K562 (cell line): Measurements from ENCODE around the gene BEST1. TPM values are rescaled to one million over a fixed set of nuclear protein-coding genes. Genes with fewer than 3 reads are reported as not detected.
A peak's percentile ranks its signal among the peaks of the same experiment; 100 is the strongest.

Experiments
- CAMTA2 ChIP-seq: fragments of 250-450 bp; sonication (Bioruptor Pico); conservative IDR thresholded peaks from 2 replicates; pipeline ENCODE4 v1.5.1; 2022
- CSDE1 ChIP-seq, 2 experiments: fragments of 450-650 bp; IDR thresholded peaks; 2 replicates each; pipeline ENCODE4 v1.6.1; 2016; ENCODE audit warnings: mild to moderate bottlenecking in 1 of 2
- NR2C1 ChIP-seq, 2 experiments: fragments of 450-650 bp; IDR thresholded peaks; 2 replicates each; pipeline ENCODE4 v1.6.1; 2017; ENCODE audit warnings: mild to moderate bottlenecking in 2 of 2, antibody characterized with exemption in 1 of 2, inconsistent platforms in 1 of 2, missing compliant biosample characterization in 1 of 2, missing genetic modification characterization in 1 of 2
- RFX7 ChIP-seq: fragments of 250-450 bp; sonication (Bioruptor Pico); IDR thresholded peaks from 2 replicates; pipeline ENCODE4 v1.5.1; 2021; ENCODE audit warnings: mild to moderate bottlenecking
- SAFB ChIP-seq: fragments of 200-400 bp; formaldehyde crosslinking; IDR thresholded peaks from 2 replicates; pipeline ENCODE4 v1.6.1; 2017; ENCODE audit warnings: low read depth, low read length, borderline replicate concordance
- SMARCE1 ChIP-seq: fragments of 450-650 bp; IDR thresholded peaks from 2 replicates; pipeline ENCODE4 v1.7.1; 2016; ENCODE audit warnings: mild to moderate bottlenecking
- ZFP36 ChIP-seq: fragments of 150-350 bp; IDR thresholded peaks from 2 replicates; pipeline ENCODE4 v1.6.1; 2018; ENCODE audit warnings: low read length, low read depth; ENCODE audit not compliant: partially characterized antibody
- ZNF224 ChIP-seq: sonication (generic); formaldehyde crosslinking; IDR thresholded peaks from 2 replicates; pipeline ENCODE4 v1.8.0; 2022; ENCODE audit warnings: mild to moderate bottlenecking, missing genetic modification reagents
- ZNF324 ChIP-seq: fragments of 250-450 bp; sonication (Bioruptor Pico); IDR thresholded peaks from 2 replicates; pipeline ENCODE4 v1.4.0; 2020; ENCODE audit warnings: mild to moderate bottlenecking
- polyA plus RNA-seq, 8 experiments: library from polyadenylated mRNA; depleted of rRNA in 4 of 8; stranded (reverse) in 5 of 8; unstranded in 3 of 8; fragments of >200 nt; fragmentation: Nextera tagmentation in 2 of 8; fragmentation: Illumina TruSeq in 1 of 8; extraction: Ambion mirVana in 2 of 8; extraction: Trizol in 1 of 8; gene quantifications; 2 replicates each; pipeline versions ENCODE4 v1.2.1 to v1.2.3, GENCODE V29; 2011 to 2014; ENCODE audit warnings: inconsistent platforms in 1 of 8, missing spikeins in 1 of 8
- total RNA-seq, 7 experiments: library from RNA; depleted of rRNA in 6 of 7; stranded (reverse); fragments of >200 nt in 6 of 7; fragmentation: Illumina TruSeq in 2 of 7; extraction: Trizol in 2 of 7; gene quantifications; 2 replicates each; pipeline versions ENCODE4 v1.2.1 to v1.2.3, GENCODE V29; 2011 to 2021; ENCODE audit warnings: low replicate concordance in 1 of 7
- TF ChIP-seq, protein P1 (sequence below): fragments of 250-450 bp; sonication (Bioruptor Pico); IDR thresholded peaks from 2 replicates; pipeline ENCODE4 v1.4.0; 2020; ENCODE audit warnings: mild to moderate bottlenecking, moderate library complexity
- TF ChIP-seq, protein P2 (sequence below): fragments of 450-650 bp; formaldehyde crosslinking; IDR thresholded peaks from 2 replicates; pipeline ENCODE4 v1.4.0; 2020; ENCODE audit warnings: mild to moderate bottlenecking, mixed read lengths
- TF ChIP-seq, protein P3 (sequence below): sonication (generic); formaldehyde crosslinking; IDR thresholded peaks from 2 replicates; pipeline ENCODE4 v1.8.0; 2023; ENCODE audit warnings: mild to moderate bottlenecking, missing genetic modification reagents
- TF ChIP-seq, protein P4 (sequence below): fragments of 450-650 bp; IDR thresholded peaks from 2 replicates; pipeline ENCODE4 v1.6.1; 2016; ENCODE audit warnings: low read depth

BEST1 gene
- total and polyA plus RNA-seq, 9 of the 15 experiments (the other 6 are each of a cell fraction or from before 2014, with no cell fraction given), result 0.07 to 1.3 (median 0.40) TPM

DNA sequence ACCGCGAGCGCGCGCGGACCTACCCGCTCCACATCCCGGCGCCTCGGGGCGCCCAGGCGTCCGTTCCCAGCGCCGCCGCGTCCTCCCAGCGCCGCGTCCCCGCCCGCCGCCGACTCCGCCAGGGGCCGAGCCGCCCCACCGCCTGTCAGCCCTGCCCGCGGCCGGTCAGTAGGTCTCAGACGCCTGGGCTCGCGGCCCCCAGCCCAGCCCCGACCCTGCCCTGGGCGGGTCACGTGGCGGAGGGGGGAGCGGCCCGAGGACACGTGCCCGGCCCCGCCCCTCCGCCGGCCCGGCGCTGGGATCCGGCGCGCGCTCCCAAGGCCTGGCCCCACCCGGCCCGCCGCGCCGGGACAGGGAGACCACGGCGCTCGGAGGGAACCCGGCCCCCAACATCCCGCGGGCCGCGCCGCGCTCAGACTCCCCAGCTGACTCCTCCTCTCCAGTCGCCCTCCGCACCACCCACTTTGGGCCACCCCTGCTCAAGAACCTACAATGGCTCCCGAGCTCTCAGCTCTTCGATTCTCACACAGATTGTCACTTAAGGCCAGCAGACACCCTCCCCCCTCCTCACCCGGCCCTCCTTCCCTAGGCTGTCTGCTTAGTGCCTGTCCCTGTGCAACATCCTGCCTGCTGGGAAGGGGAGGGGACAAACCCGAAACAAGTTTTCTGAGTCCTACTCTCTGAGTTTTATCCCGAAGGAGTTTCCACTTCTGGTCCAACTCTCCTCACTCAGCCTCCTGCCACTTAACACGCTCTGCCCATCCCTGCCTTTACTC is 32.6 kb upstream of the BEST1 start, which contains the start of gene RAB3IL1 (continued):
- no peak for TF ChIP-seq CSDE1 (IDR thresholded peaks at IDR 0.05)
- TF ChIP-seq SMARCE1, result peak; percentile 37; the same call in 1 of the 2 replicates
- no peak for TF ChIP-seq SAFB
- TF ChIP-seq ZFP36, result peak; percentile 97
- TF ChIP-seq RFX7 (CRISPR knock-in tag), result no peak
- TF ChIP-seq ZNF224 (CRISPR knock-in tag), result no peak
- no peak for TF ChIP-seq NR2C1 (IDR thresholded peaks at IDR 0.05)
- TF ChIP-seq NR2C1 (tag; IDR thresholded peaks at IDR 0.05), result no peak
- no peak for TF ChIP-seq ZNF324 (CRISPR knock-in tag)
- TF ChIP-seq, protein P1, sequence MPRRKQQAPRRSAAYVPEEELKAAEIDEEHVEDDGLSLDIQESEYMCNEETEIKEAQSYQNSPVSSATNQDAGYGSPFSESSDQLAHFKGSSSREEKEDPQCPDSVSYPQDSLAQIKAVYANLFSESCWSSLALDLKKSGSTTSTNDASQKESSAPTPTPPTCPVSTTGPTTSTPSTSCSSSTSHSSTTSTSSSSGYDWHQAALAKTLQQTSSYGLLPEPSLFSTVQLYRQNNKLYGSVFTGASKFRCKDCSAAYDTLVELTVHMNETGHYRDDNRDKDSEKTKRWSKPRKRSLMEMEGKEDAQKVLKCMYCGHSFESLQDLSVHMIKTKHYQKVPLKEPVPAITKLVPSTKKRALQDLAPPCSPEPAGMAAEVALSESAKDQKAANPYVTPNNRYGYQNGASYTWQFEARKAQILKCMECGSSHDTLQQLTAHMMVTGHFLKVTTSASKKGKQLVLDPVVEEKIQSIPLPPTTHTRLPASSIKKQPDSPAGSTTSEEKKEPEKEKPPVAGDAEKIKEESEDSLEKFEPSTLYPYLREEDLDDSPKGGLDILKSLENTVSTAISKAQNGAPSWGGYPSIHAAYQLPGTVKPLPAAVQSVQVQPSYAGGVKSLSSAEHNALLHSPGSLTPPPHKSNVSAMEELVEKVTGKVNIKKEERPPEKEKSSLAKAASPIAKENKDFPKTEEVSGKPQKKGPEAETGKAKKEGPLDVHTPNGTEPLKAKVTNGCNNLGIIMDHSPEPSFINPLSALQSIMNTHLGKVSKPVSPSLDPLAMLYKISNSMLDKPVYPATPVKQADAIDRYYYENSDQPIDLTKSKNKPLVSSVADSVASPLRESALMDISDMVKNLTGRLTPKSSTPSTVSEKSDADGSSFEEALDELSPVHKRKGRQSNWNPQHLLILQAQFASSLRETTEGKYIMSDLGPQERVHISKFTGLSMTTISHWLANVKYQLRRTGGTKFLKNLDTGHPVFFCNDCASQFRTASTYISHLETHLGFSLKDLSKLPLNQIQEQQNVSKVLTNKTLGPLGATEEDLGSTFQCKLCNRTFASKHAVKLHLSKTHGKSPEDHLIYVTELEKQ, result no peak
- TF ChIP-seq, protein P2, sequence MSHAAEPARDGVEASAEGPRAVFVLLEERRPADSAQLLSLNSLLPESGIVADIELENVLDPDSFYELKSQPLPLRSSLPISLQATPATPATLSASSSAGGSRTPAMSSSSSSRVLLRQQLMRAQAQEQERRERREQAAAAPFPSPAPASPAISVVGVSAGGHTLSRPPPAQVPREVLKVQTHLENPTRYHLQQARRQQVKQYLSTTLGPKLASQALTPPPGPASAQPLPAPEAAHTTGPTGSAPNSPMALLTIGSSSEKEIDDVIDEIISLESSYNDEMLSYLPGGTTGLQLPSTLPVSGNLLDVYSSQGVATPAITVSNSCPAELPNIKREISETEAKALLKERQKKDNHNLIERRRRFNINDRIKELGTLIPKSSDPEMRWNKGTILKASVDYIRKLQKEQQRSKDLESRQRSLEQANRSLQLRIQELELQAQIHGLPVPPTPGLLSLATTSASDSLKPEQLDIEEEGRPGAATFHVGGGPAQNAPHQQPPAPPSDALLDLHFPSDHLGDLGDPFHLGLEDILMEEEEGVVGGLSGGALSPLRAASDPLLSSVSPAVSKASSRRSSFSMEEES, result no peak
- no peak for TF ChIP-seq CAMTA2
- TF ChIP-seq, protein P3, sequence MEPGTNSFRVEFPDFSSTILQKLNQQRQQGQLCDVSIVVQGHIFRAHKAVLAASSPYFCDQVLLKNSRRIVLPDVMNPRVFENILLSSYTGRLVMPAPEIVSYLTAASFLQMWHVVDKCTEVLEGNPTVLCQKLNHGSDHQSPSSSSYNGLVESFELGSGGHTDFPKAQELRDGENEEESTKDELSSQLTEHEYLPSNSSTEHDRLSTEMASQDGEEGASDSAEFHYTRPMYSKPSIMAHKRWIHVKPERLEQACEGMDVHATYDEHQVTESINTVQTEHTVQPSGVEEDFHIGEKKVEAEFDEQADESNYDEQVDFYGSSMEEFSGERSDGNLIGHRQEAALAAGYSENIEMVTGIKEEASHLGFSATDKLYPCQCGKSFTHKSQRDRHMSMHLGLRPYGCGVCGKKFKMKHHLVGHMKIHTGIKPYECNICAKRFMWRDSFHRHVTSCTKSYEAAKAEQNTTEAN (CRISPR knock-in tag), result no peak
- TF ChIP-seq, protein P4, sequence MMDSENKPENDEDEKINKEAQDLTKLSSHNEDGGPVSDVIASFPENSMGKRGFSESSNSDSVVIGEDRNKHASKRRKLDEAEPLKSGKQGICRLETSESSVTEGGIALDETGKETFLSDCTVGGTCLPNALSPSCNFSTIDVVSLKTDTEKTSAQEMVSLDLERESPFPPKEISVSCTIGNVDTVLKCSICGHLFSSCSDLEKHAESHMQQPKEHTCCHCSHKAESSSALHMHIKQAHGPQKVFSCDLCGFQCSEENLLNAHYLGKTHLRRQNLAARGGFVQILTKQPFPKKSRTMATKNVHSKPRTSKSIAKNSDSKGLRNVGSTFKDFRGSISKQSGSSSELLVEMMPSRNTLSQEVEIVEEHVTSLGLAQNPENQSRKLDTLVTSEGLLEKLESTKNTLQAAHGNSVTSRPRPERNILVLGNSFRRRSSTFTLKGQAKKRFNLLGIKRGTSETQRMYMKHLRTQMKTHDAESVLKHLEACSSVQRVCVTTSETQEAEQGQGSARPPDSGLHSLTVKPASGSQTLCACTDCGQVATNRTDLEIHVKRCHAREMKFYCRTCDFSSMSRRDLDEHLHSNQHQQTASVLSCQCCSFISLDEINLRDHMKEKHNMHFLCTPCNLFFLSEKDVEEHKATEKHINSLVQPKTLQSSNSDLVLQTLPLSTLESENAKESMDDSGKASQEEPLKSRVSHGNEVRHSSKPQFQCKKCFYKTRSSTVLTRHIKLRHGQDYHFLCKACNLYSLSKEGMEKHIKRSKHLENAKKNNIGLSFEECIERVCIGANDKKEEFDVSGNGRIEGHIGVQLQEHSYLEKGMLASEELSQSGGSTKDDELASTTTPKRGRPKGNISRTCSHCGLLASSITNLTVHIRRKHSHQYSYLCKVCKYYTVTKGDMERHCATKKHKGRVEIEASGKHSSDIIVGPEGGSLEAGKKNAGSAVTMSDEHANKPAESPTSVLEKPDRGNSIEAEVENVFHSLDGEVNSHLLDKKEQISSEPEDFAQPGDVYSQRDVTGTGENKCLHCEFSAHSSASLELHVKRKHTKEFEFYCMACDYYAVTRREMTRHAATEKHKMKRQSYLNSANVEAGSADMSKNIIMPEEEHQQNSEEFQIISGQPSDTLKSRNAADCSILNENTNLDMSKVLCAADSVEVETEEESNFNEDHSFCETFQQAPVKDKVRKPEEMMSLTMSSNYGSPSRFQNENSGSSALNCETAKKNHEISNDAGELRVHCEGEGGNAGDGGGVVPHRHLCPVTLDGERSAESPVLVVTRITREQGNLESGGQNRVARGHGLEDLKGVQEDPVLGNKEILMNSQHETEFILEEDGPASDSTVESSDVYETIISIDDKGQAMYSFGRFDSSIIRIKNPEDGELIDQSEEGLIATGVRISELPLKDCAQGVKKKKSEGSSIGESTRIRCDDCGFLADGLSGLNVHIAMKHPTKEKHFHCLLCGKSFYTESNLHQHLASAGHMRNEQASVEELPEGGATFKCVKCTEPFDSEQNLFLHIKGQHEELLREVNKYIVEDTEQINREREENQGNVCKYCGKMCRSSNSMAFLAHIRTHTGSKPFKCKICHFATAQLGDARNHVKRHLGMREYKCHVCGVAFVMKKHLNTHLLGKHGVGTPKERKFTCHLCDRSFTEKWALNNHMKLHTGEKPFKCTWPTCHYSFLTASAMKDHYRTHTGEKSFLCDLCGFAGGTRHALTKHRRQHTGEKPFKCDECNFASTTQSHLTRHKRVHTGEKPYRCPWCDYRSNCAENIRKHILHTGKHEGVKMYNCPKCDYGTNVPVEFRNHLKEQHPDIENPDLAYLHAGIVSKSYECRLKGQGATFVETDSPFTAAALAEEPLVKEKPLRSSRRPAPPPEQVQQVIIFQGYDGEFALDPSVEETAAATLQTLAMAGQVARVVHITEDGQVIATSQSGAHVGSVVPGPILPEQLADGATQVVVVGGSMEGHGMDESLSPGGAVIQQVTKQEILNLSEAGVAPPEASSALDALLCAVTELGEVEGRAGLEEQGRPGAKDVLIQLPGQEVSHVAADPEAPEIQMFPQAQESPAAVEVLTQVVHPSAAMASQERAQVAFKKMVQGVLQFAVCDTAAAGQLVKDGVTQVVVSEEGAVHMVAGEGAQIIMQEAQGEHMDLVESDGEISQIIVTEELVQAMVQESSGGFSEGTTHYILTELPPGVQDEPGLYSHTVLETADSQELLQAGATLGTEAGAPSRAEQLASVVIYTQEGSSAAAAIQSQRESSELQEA, result no peak
